ENCODE measurements around the gene MBTPS1.

GRCh38 chr16:84139628-84140258 lies 23.0 kb upstream of the MBTPS1 start:
- TF ChIP-seq NFYB (CRISPR knock-in tag; conservative IDR thresholded peaks at IDR 0.05; ENCODE audit: low read depth) (no peak), ZNF671 (CRISPR knock-in tag; IDR thresholded peaks at IDR 0.05) (no peak), CTCF (IDR thresholded peaks at IDR 0.05) (no peak), MAX (CRISPR knock-in tag; IDR thresholded peaks at IDR 0.05) (no peak), ZNF512 (CRISPR knock-in tag; IDR thresholded peaks at IDR 0.05; ENCODE audit: borderline replicate concordance) (no peak), ZNF317 (CRISPR knock-in tag; IDR thresholded peaks at IDR 0.05; ENCODE audit: borderline replicate concordance, low read depth) (no peak)
